IPS DF 6.9 (cell line): ENCODE results near the gene MYO1D.

ENCODE experiments used
- DNase-seq: peaks from one replicate; pipeline ENCODE4 v3.0.0-alpha.2; 2013; ENCODE audit warnings: low read depth, low spot score
- H3K27ac ChIP-seq: one replicate; pipeline ENCODE4 v1.5.1; 2013; ENCODE audit warnings: low read length, control low read depth
- H3K27me3 ChIP-seq: 2 replicates; pipeline ENCODE4 v1.6.1; 2013; ENCODE audit warnings: mild to moderate bottlenecking, low read length; ENCODE audit not compliant: control insufficient read depth, insufficient read depth
- H3K36me3 ChIP-seq: 2 replicates; pipeline ENCODE4 v1.6.1; 2013; ENCODE audit warnings: low read length; ENCODE audit not compliant: control insufficient read depth, insufficient read depth
- H3K4me1 ChIP-seq: 2 replicates; pipeline ENCODE4 v1.6.1; 2013; ENCODE audit warnings: low read length; ENCODE audit not compliant: control insufficient read depth, insufficient read depth
- H3K4me3 ChIP-seq: 2 replicates; pipeline ENCODE4 v1.5.1; 2013; ENCODE audit warnings: mild to moderate bottlenecking, low read length
- H3K9me3 ChIP-seq: 2 replicates; pipeline ENCODE4 v1.6.1; 2013; ENCODE audit warnings: low read length, inconsistent platforms; ENCODE audit not compliant: control insufficient read depth, insufficient read depth
- WGBS: extraction: QIAGEN DNeasy Blood & Tissue Kit; methylation state at CpG from one replicate; pipeline ENCODE4 v1.1.7; 2013; ENCODE audit warnings: mixed read lengths, missing lambda C conversion rate; ENCODE audit not compliant: insufficient read length, insufficient coverage; 5-methylcytosine and 5-hydroxymethylcytosine counted together

MYO1D gene

GRCh38 chr17:32477220-32477619, 399.7 kb downstream of the MYO1D start:
- Histone ChIP-seq H3K4me3 (no peak overlapping the region), H3K27me3 (no peaks in the 10 kb centered on the region), H3K9me3 (peaks cover 2% of the 10 kb centered on the region; the same call in 1 of the 2 replicates), H3K27ac (no peak overlapping the region), H3K36me3 (peaks cover 47% of the 10 kb centered on the region; the same call in 1 of the 2 replicates), H3K4me1 (0 out of 2 replicates have a peak, but pooled peaks cover 1% of the 10 kb centered on the region)
- no peak for DNase-seq
- no CpG with 5 or more reads among the region's 8 CpGs for WGBS

- Histone ChIP-seq H3K4me1 (0 out of 2 replicates have a peak, but pooled peaks cover 1% of the 10 kb centered on the region), H3K9me3 (peaks cover 2% of the 10 kb centered on the region; the same call in 1 of the 2 replicates), H3K36me3 (peaks cover 37% of the 10 kb centered on the region; the same call in 1 of the 2 replicates), H3K4me3 (no peak overlapping the region), H3K27ac (no peak overlapping the region), H3K27me3 (no peaks in the 10 kb centered on the region)
- WGBS, result no CpG with 5 or more reads among the region's 3 CpGs
- no peak for DNase-seq
These were observed 401.7 kb downstream of the MYO1D start for GRCh38 chr17:32475258-32475657.

- H3K4me3 ChIP-seq, result no peak overlapping the region
- DNase-seq, result no peak
- WGBS, result no CpG with 5 or more reads among the region's 4 CpGs
- H3K36me3 ChIP-seq, result peaks cover 28% of the 10 kb centered on the region
- H3K27ac ChIP-seq, result no peak overlapping the region
- no peaks in the 10 kb centered on the region for H3K4me1 ChIP-seq
- H3K27me3 ChIP-seq, result no peaks in the 10 kb centered on the region
- no peaks in the 10 kb centered on the region for H3K9me3 ChIP-seq
These were observed 405.3 kb downstream of the MYO1D start for GRCh38 chr17:32471652-32472051.

GRCh38 chr17:32470405-32471167, 406.3 kb downstream of the MYO1D start:
- Histone ChIP-seq H3K27me3 (no peaks in the 10 kb centered on the region), H3K4me1 (no peaks in the 10 kb centered on the region), H3K4me3 (no peak overlapping the region), H3K27ac (no peak overlapping the region), H3K36me3 (peaks cover 21% of the 10 kb centered on the region), H3K9me3 (no peaks in the 10 kb centered on the region)
- no CpG with 5 or more reads among the region's 6 CpGs for WGBS
- DNase-seq, result no peak

- Histone ChIP-seq H3K27me3 (no peaks in the 10 kb centered on the region), H3K9me3 (no peaks in the 10 kb centered on the region), H3K4me3 (no peak overlapping the region), H3K4me1 (no peaks in the 10 kb centered on the region), H3K36me3 (peaks cover 17% of the 10 kb centered on the region), H3K27ac (no peak overlapping the region)
- WGBS, result no CpG with 5 or more reads among the region's 7 CpGs
- no peak for DNase-seq
These were observed 409.0 kb downstream of the MYO1D start for GRCh38 chr17:32467949-32468348.

GRCh38 chr17:32464374-32464773, 412.6 kb downstream of the MYO1D start:
- WGBS, result no CpG with 5 or more reads among the region's 1 CpG

GRCh38 chr17:32463304-32463703, 413.6 kb downstream of the MYO1D start:
- WGBS, result no CpG with 5 or more reads among the region's 3 CpGs
- Histone ChIP-seq H3K36me3 (peaks cover 10% of the 10 kb centered on the region; the same call in 1 of the 2 replicates), H3K9me3 (no peaks in the 10 kb centered on the region), H3K4me3 (no peak overlapping the region), H3K4me1 (no peaks in the 10 kb centered on the region), H3K27me3 (no peaks in the 10 kb centered on the region), H3K27ac (no peak overlapping the region)
- DNase-seq, result no peak

More at GRCh38 chr17:32464374-32464773, 412.6 kb downstream of the MYO1D start:
- H3K27me3 ChIP-seq, result no peaks in the 10 kb centered on the region
- no peak overlapping the region for H3K4me3 ChIP-seq
- DNase-seq, result no peak
- H3K36me3 ChIP-seq, result peaks cover 13% of the 10 kb centered on the region
- H3K27ac ChIP-seq, result no peak overlapping the region
- no peaks in the 10 kb centered on the region for H3K4me1 ChIP-seq
- H3K9me3 ChIP-seq, result no peaks in the 10 kb centered on the region

- H3K9me3 ChIP-seq, result no peaks in the 10 kb centered on the region
- H3K36me3 ChIP-seq, result peaks cover 12% of the 10 kb centered on the region; the same call in 1 of the 2 replicates
- H3K4me3 ChIP-seq, result no peak overlapping the region
- WGBS, result no CpG with 5 or more reads among the region's 1 CpG
- H3K4me1 ChIP-seq, result no peaks in the 10 kb centered on the region
- H3K27ac ChIP-seq, result no peak overlapping the region
- no peak for DNase-seq
- no peaks in the 10 kb centered on the region for H3K27me3 ChIP-seq
These were observed 414.9 kb downstream of the MYO1D start for GRCh38 chr17:32461853-32462617.

- Histone ChIP-seq H3K27ac (no peak overlapping the region), H3K4me3 (no peak overlapping the region), H3K27me3 (no peaks in the 10 kb centered on the region), H3K4me1 (no peaks in the 10 kb centered on the region), H3K36me3 (peaks cover 12% of the 10 kb centered on the region; the same call in 1 of the 2 replicates), H3K9me3 (no peaks in the 10 kb centered on the region)
- DNase-seq, result no peak
- WGBS, result no CpG with 5 or more reads among the region's 4 CpGs
These were observed 415.4 kb downstream of the MYO1D start for GRCh38 chr17:32461498-32461852.

GRCh38 chr17:32460054-32460453, 416.9 kb downstream of the MYO1D start:
- peaks cover 16% of the 10 kb centered on the region; the same call in 1 of the 2 replicates for H3K36me3 ChIP-seq
- H3K9me3 ChIP-seq, result no peaks in the 10 kb centered on the region
- H3K27me3 ChIP-seq, result no peaks in the 10 kb centered on the region
- no peak overlapping the region for H3K27ac ChIP-seq
- DNase-seq, result no peak
- no CpG with 5 or more reads among the region's 4 CpGs for WGBS
- H3K4me3 ChIP-seq, result no peak overlapping the region
- no peaks in the 10 kb centered on the region for H3K4me1 ChIP-seq
